Measurements from ENCODE around the gene HRAS.

Gene HRAS

DNA sequence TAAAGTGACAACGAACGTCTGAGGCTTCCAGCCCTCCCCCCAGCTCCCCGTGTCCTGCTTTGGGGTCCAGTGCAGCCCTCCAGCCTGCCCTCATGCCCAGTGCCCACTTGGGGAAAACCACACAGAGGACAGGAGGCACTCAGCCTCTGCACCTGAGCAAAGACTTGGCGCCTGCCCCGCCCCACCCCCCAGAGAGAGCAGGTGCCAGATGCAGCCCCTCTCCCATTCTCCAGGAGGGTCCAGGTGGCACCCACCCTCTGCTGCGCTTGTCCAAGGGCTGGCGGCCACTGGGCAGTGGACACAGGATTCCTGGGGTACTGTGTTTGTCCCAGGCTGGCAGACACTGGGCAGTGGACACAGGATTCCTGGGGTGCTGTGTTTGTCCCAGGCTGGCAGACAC lies 44.0 kb downstream of the HRAS start:
- DNase-seq: no peak

DNA sequence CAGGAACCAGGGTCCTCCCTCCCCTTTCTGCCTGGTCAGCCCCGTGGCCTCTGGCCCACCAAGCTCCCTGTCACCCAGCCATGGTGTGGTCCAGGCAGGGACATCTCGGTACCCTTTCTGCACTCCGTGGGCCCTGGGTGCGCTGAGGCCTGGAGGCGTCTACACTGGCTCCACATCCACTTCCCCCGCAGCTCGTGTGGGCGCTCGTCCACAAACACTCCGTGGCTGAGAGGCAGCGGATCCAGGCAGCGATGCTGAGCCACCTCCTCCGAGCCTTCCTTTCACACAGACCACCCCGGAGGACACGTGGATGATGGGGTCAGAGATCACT lies 44.5 kb downstream of the HRAS start:
- DNase-seq: no peak

DNA sequence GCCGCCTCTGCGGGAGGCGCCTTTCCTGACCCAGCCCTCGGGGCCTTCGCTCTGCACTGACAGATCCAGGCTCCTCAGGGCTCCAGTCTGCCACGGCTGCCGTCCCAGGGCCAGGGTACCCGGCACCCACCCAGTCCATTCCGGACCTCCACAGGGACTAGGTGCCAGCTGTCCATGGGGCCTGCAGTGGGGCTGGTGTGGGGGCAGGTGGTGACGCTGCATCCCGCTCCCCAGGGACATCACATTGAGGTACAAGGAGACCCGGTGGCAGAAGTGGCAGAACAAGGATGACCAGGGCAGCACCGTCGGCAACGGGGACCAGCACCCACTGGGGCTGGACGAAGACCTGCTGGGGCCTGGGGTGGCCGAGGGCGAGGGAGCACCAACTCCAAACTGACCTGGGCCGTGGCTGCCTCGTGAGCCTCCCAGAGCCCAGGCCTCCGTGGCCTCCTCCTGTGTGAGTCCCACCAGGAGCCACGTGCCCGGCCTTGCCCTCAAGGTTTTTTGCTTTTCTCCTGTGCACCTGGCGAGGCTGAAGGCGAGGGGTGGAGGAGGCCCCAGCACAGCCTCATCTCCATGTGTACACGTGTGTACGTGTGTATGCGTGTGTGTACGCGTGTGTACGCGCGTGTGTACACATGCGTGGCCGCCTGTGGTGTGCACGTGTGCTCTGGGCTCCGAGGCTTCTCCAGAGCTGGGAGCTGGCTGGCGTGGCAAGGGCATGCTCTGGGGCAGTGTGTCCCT lies 45.0 kb downstream of the HRAS start:
- DNase-seq: no peak

DNA sequence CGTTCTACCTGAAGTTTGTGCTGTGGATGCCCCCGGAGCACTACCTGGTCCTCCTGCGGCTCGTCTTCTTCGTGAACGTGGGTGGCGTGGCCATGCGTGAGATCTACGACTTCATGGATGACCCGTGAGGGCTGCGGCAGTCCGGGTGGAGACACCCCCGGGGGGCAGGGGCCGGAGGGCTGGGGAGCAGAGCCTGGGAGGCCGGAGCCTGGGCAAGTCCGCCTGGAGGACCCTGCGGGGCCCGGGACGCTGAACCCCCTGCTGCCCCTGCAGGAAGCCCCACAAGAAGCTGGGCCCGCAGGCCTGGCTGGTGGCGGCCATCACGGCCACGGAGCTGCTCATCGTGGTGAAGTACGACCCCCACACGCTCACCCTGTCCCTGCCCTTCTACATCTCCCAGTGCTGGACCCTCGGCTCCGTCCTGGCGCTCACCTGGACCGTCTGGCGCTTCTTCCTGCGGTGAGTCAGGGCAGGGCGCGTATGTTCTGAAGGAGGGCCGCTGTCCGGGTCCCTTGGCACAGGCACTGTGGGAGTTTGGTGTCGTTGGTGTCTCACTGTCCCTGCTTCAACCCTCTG lies 45.7 kb downstream of the HRAS start:
- DNase-seq: no peak

- no peak for DNase-seq
Observed at GRCh38 chr11:488992-489391, 46.4 kb downstream of the HRAS start.

DNA sequence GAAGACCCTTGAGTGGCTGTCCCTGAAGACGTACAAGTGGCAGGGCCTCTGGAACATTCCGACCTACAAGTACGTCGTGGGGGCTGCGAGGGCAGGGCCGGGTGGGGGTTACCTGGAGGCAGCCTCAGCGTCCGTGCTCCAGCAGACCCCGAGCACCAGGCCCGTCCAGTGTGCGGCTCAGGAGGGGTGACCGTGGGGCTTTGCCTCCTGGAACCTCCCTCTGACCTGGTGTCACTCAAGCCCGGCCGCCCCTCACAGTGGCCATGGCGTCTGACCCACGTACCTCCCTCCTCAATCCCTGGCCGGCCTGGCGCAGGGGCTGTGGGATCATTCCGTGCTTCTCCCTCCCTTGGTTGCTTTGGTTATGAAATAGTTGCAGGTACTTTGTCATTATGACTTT lies 46.8 kb downstream of the HRAS start:
- no peak for DNase-seq

DNA sequence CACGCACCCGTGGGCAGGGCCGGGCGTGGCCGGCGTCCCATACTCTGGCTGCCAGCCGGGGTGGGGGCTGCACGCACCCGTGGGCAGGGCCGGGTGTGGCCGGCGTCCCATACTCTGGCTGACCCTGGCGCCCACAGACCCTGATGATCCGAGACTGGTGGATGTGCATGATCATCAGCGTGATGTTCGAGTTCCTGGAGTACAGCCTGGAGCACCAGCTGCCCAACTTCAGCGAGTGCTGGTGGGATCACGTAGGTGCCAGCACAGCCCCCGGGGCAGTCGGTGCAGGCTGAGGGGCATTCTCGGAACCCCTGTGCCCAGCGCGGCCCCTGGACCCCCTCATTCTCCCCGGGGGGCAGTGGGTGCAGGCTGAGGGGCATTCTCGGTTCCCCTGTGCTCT lies 47.3 kb downstream of the HRAS start:
- no peak for DNase-seq

- DNase-seq: no peak
Observed at GRCh38 chr11:487571-488021, 47.8 kb downstream of the HRAS start.

DNA sequence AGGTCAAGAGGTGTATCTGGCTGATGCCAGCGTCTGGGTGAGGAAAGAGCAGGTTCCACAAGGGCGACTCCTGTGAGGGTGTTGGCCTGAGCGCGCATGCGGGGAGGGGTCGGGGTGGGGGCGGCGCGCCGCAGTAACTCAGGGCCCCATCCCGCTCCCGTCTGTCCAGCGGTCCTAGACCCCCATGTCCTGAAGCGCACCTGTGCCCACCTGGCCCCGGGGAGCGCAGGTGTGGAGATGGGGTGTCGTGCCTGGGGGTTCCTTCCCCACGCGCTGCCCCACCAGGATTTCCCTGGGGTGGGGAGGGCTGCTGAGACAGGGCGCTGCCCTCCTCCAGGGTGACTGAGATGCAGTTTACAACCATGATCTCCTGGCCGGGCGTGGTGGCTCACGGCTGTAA lies 49.2 kb downstream of the HRAS start:
- no peak for DNase-seq

GRCh38 chr11:484616-485015 lies 50.8 kb downstream of the HRAS start:
- no peak for DNase-seq
